Measurements from ENCODE around the gene ALDOC. TPM values are rescaled to one million over a fixed set of nuclear protein-coding genes. Genes with fewer than 3 reads are reported as not detected.

Gene ALDOC
- polyA plus RNA-seq, 1 donor (not counting 4 experiments of a cell fraction or from before 2014, with no cell fraction given): 32.5 TPM

- Histone ChIP-seq H3K79me2 (ENCODE audit: control insufficient read depth, insufficient read depth, low read length) (peaks cover 15% of the 10 kb centered on the region), H3K4me3 (ENCODE audit: control insufficient read depth in 2 of 3, extremely low read depth in 1 of 3, insufficient read depth in 2 of 3, low read depth in 1 of 3, low read length in 3 of 3) (no peak overlapping the region), H3K9me3 (ENCODE audit: control insufficient read depth, low read depth, low read length) (no peaks in the 10 kb centered on the region), H2AFZ (ENCODE audit: control insufficient read depth, low read length) (no peak overlapping the region), H3K27me3 (ENCODE audit: control insufficient read depth, extremely low read depth, insufficient read depth, low read length) (no peaks in the 10 kb centered on the region), H3K9ac (ENCODE audit: control insufficient read depth, extremely low read depth, insufficient read depth, low read length) (no peak overlapping the region), H3K4me2 (ENCODE audit: control insufficient read depth, extremely low read depth, insufficient read depth, low read depth, low read length) (no peak overlapping the region), H3K36me3 (ENCODE audit: control insufficient read depth in 2 of 2, extremely low read depth in 1 of 2, insufficient read depth in 2 of 2, low read length in 2 of 2) (peaks cover 7% of the 10 kb centered on the region in 2 experiments), H4K20me1 (ENCODE audit: control insufficient read depth, extremely low read depth, insufficient read depth, low read length) (no peaks in the 10 kb centered on the region), H3K9me1 (ENCODE audit: control insufficient read depth, extremely low read depth, insufficient read depth, low read length) (no peaks in the 10 kb centered on the region), H3K27ac (ENCODE audit: control insufficient read depth, insufficient read depth, low read length) (no peak overlapping the region), H3K4me1 (ENCODE audit: control insufficient read depth, extremely low read depth, insufficient read depth, low read length) (peaks cover 15% of the 10 kb centered on the region)
- dilution Hi-C loops (cut with MboI; ENCODE audit: extremely low pct_ligation_motif_present, low sequenced_read_pairs): no loop called here
- no peak for FAIRE-seq
- no peak for DNase-seq (ENCODE audit: low read depth, low spot score)
- no peak for TF ChIP-seq CTCF (optimal IDR thresholded peaks at IDR 0.05 in 1 of 3, IDR thresholded peaks at IDR 0.05 in 1 of 3, conservative IDR thresholded peaks at IDR 0.05 in 1 of 3; ENCODE audit: extremely low read depth in 1 of 3, insufficient read depth in 2 of 3, low read length in 3 of 3)
- no peak for TF ChIP-seq EZH2 (IDR thresholded peaks at IDR 0.05; ENCODE audit: low read length)
These were observed 9.1 kb downstream of the ALDOC start for GRCh38 chr17:28567604-28568003.

- DNase-seq (ENCODE audit: low read depth, low spot score) (no peak), FAIRE-seq (no peak)
- Histone ChIP-seq H4K20me1 (ENCODE audit: control insufficient read depth, extremely low read depth, insufficient read depth, low read length) (no peaks in the 10 kb centered on the region), H3K4me1 (ENCODE audit: control insufficient read depth, extremely low read depth, insufficient read depth, low read length) (no peaks in the 10 kb centered on the region), H3K9me1 (ENCODE audit: control insufficient read depth, extremely low read depth, insufficient read depth, low read length) (no peaks in the 10 kb centered on the region), H3K27me3 (ENCODE audit: control insufficient read depth, extremely low read depth, insufficient read depth, low read length) (no peaks in the 10 kb centered on the region), H3K4me3 (ENCODE audit: control insufficient read depth in 2 of 3, extremely low read depth in 1 of 3, insufficient read depth in 2 of 3, low read depth in 1 of 3, low read length in 3 of 3) (no peak overlapping the region), H3K9me3 (ENCODE audit: control insufficient read depth, low read depth, low read length) (no peaks in the 10 kb centered on the region), H3K4me2 (ENCODE audit: control insufficient read depth, extremely low read depth, insufficient read depth, low read depth, low read length) (no peak overlapping the region), H3K79me2 (ENCODE audit: control insufficient read depth, insufficient read depth, low read length) (peaks cover 1% of the 10 kb centered on the region), H3K36me3 (ENCODE audit: control insufficient read depth in 2 of 2, extremely low read depth in 1 of 2, insufficient read depth in 2 of 2, low read length in 2 of 2) (peaks cover 14% of the 10 kb centered on the region in 2 experiments), H2AFZ (ENCODE audit: control insufficient read depth, low read length) (no peak overlapping the region), H3K9ac (ENCODE audit: control insufficient read depth, extremely low read depth, insufficient read depth, low read length) (no peak overlapping the region), H3K27ac (ENCODE audit: control insufficient read depth, insufficient read depth, low read length) (no peak overlapping the region)
- TF ChIP-seq EZH2 (IDR thresholded peaks at IDR 0.05; ENCODE audit: low read length): no peak
- TF ChIP-seq CTCF (optimal IDR thresholded peaks at IDR 0.05 in 1 of 3, IDR thresholded peaks at IDR 0.05 in 1 of 3, conservative IDR thresholded peaks at IDR 0.05 in 1 of 3; ENCODE audit: extremely low read depth in 1 of 3, insufficient read depth in 2 of 3, low read length in 3 of 3): no peak
- dilution Hi-C loops (cut with MboI; ENCODE audit: extremely low pct_ligation_motif_present, low sequenced_read_pairs): no loop called here
These were observed 13.2 kb downstream of the ALDOC start for GRCh38 chr17:28563475-28563874.
